HG03342 (cell line): ENCODE results near the gene EML6.

Experiments
- ATAC-seq: cut with Tn5 transposase; IDR thresholded peaks from one replicate; pipeline ENCODE4 v1.9.1; 2021; ENCODE audit warnings: mild to moderate bottlenecking, moderate library complexity; ENCODE audit not compliant: unreplicated experiment

Gene EML6

GRCh38 chr2:54704688-54705605 is 18.5 kb upstream of the EML6 start:
- no peak for ATAC-seq

- ATAC-seq = no peak
Observed at GRCh38 chr2:54706622-54707021, 16.8 kb upstream of the EML6 start.

- ATAC-seq = no peak
Observed at GRCh38 chr2:54708584-54709335, 14.7 kb upstream of the EML6 start.

GRCh38 chr2:54709336-54709809 is 14.1 kb upstream of the EML6 start:
- ATAC-seq = no peak

- no peak for ATAC-seq
Observed at GRCh38 chr2:54710216-54710615, 13.2 kb upstream of the EML6 start.

- no peak for ATAC-seq
Observed at GRCh38 chr2:54712516-54712915, 10.9 kb upstream of the EML6 start.

GRCh38 chr2:54714996-54715395 is 8.5 kb upstream of the EML6 start:
- ATAC-seq = no peak

- ATAC-seq = no peak
Observed at GRCh38 chr2:54716375-54716774, 7.1 kb upstream of the EML6 start.

GRCh38 chr2:54720563-54720962 is 2.9 kb upstream of the EML6 start:
- ATAC-seq = no peak

- no peak for ATAC-seq
Observed at GRCh38 chr2:54722641-54723040, 821 bp upstream of the EML6 start.

- no peak for ATAC-seq
Observed at GRCh38 chr2:54723996-54724559, 616 bp downstream of the EML6 start.

GRCh38 chr2:54724560-54725342 is 1.3 kb downstream of the EML6 start:
- ATAC-seq = no peak

- no peak for ATAC-seq
Observed at GRCh38 chr2:54725343-54726099, 2.1 kb downstream of the EML6 start.

- no peak for ATAC-seq
Observed at GRCh38 chr2:54726431-54726830, 3.0 kb downstream of the EML6 start.

- ATAC-seq = no peak
Observed at GRCh38 chr2:54726940-54727339, 3.5 kb downstream of the EML6 start.

- ATAC-seq = no peak
Observed at GRCh38 chr2:54728669-54729120, 5.2 kb downstream of the EML6 start.

- no peak for ATAC-seq
Observed at GRCh38 chr2:54735636-54736035, 12.2 kb downstream of the EML6 start.

GRCh38 chr2:54738281-54738680 is 14.8 kb downstream of the EML6 start:
- no peak for ATAC-seq

GRCh38 chr2:54740333-54740732 is 16.9 kb downstream of the EML6 start:
- ATAC-seq = no peak

- no peak for ATAC-seq
Observed at GRCh38 chr2:54741250-54741649, 17.8 kb downstream of the EML6 start.
